Ectodermal cell (in vitro differentiated cells): ENCODE results near the gene MSH2.
"Not testable (repeated sequence)": the region's sequence is repeated elsewhere in the genome, so short reads cannot be mapped to it uniquely, and the experiment has no call there.

Source experiments
- H3K27ac ChIP-seq: 2 replicates; pipeline ENCODE4 v1.7.0; 2013; ENCODE audit warnings: mild to moderate bottlenecking, low read depth, low read length; ENCODE audit not compliant: insufficient read depth, poor library complexity, severe bottlenecking
- H3K27me3 ChIP-seq: 2 replicates; pipeline ENCODE4 v1.7.0; 2013; ENCODE audit warnings: mild to moderate bottlenecking, low read length; ENCODE audit not compliant: insufficient read depth, control insufficient read depth, poor library complexity, severe bottlenecking
- H3K36me3 ChIP-seq: one replicate; pipeline ENCODE4 v1.7.0; 2013; ENCODE audit warnings: low read length; ENCODE audit not compliant: control insufficient read depth, insufficient read depth
- H3K4me1 ChIP-seq: one replicate; pipeline ENCODE4 v1.7.0; 2013; ENCODE audit warnings: low read length; ENCODE audit not compliant: control insufficient read depth, insufficient read depth
- H3K4me3 ChIP-seq: 2 replicates; pipeline ENCODE4 v1.7.0; 2013; ENCODE audit warnings: low read depth, low read length, control low read depth; ENCODE audit not compliant: insufficient read depth
- H3K9me3 ChIP-seq: 2 replicates; pipeline ENCODE4 v1.7.0; 2013; ENCODE audit warnings: mild to moderate bottlenecking, low read length, moderate library complexity; ENCODE audit not compliant: control insufficient read depth
- WGBS, 2 experiments: methylation state at CpG; one replicate each; pipeline ENCODE4 v1.1.7; 2013; ENCODE audit warnings: missing lambda C conversion rate in 2 of 2; 5-methylcytosine and 5-hydroxymethylcytosine counted together

Gene MSH2

DNA sequence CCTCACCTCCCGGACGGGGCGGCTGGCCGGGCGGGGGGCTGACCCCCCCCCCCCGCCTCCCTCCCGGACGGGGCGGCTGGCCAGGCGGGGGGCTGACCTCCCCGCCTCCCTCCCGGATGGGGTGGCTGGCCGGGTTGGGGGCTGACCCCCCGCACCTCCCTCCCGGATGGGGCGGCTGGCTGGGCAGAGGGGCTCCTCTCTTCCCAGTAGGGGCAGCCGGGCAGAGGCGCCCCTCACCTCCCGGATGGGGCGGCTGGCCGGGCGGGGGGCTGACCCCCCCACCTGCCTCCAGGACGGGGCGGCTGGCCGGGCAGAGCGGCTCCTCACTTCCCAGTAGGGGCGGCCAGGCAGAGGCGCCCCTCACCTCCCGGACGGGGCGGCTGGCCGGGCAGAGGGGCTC lies 30.1 kb downstream of the MSH2 start:
- not testable (repeated sequence) for H3K9me3 ChIP-seq, H3K4me1 ChIP-seq, H3K27ac ChIP-seq, H3K4me3 ChIP-seq, H3K27me3 ChIP-seq
- H3K36me3 ChIP-seq = peaks cover 34% of the 10 kb centered on the region
- WGBS, 2 experiments = 97 to 98% methylated on average over 20 to 25 of the region's 32 CpGs

DNA sequence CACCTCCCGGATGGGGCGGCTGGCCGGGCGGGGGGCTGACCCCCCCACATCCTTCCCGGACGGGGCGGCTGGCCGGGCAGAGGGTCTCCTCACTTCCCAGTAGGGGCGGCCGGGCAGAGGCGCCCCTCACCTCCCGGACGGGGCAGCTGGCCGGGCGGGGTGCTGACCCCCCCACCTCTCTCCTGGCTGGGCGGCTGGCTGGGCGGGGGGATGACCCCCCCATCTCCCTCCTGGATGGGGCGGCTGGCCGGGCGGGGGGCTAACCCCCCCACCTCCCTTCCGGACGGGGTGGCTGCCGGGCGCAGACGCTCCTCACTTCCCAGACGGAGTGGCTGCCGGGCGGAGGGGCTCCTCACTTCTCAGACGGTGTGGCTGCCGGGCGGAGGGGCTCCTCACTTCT lies 30.5 kb downstream of the MSH2 start:
- peaks cover 34% of the 10 kb centered on the region for H3K36me3 ChIP-seq
- H3K4me3 ChIP-seq, H3K27me3 ChIP-seq, H3K9me3 ChIP-seq, H3K4me1 ChIP-seq, H3K27ac ChIP-seq: not testable (repeated sequence)
- 83 to 91% methylated on average over 7 to 16 of the region's 31 CpGs for WGBS, 2 experiments

DNA sequence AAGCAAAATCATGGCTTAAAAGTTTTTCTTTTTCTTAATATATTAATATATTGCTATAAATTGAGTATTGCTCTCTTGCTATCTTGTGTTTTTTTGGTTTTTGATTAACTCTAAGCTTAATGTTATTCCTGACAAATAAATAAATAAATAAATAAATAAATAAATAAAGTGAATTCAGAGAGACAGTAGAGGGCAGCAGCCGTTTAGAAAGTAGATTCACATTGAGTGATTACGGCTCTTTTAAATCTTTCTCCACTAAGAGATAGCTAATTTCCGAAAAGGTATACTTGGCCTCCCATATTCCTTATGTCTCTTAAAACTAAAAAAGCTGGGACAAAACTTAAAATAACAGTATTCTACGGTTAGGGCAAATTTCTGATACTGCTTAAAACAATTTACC lies 34.3 kb downstream of the MSH2 start:
- Histone ChIP-seq H3K27ac (no peak overlapping the region), H3K4me3 (no peak overlapping the region), H3K36me3 (peaks cover 9% of the 10 kb centered on the region), H3K27me3 (no peaks in the 10 kb centered on the region), H3K4me1 (no peaks in the 10 kb centered on the region), H3K9me3 (no peaks in the 10 kb centered on the region)
- 90% methylated on average over 4 of the region's 4 CpGs for WGBS, 2 experiments

DNA sequence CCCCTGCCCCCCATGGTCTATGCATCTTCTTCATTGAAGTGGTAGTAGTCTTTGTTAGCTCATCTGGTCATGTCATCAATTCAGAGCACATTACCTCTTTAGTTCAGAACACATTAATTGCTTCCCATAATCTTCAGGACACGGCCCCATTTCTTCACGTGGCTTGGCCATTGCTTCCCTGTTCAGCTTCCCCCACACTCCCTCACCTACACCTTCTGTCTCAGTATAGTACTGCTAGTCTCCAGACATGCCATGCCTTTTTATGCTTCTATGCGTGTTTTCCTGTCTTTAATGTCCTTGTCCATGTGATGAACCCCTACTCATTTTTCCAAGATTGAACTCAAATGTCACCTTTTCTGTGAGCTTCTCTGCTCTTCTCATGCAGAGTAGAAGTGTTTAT lies 35.1 kb downstream of the MSH2 start:
- Histone ChIP-seq H3K4me3 (no peak overlapping the region), H3K27me3 (no peaks in the 10 kb centered on the region), H3K9me3 (no peaks in the 10 kb centered on the region), H3K4me1 (no peaks in the 10 kb centered on the region), H3K36me3 (peaks cover 9% of the 10 kb centered on the region), H3K27ac (no peak overlapping the region)
- WGBS, 2 experiments = 94 to 96% methylated on average over 3 of the region's 3 CpGs

DNA sequence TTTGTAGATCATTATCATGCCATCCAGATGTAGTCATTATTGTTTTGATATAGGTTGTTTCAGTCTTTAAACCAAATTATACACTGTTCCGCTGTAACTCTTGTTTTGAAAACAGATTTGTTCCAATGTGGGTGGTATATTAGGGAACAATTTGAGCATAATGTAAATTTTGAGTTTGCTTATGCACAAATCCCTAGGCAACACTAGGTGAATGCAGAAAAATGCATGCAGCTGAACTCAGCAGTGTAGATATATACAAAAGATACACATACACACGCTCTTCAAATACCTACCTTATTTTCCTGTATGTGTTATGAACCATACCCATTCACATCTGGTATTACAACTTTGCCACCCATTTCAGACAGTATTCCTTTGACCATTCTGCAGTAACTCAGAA lies 35.8 kb downstream of the MSH2 start:
- H3K4me3 ChIP-seq = no peak overlapping the region
- 93 to 98% methylated on average over 2 of the region's 2 CpGs for WGBS, 2 experiments
- H3K27me3 ChIP-seq = no peaks in the 10 kb centered on the region
- H3K36me3 ChIP-seq = peaks cover 9% of the 10 kb centered on the region
- H3K9me3 ChIP-seq = no peaks in the 10 kb centered on the region
- no peak overlapping the region for H3K27ac ChIP-seq
- H3K4me1 ChIP-seq = no peaks in the 10 kb centered on the region

DNA sequence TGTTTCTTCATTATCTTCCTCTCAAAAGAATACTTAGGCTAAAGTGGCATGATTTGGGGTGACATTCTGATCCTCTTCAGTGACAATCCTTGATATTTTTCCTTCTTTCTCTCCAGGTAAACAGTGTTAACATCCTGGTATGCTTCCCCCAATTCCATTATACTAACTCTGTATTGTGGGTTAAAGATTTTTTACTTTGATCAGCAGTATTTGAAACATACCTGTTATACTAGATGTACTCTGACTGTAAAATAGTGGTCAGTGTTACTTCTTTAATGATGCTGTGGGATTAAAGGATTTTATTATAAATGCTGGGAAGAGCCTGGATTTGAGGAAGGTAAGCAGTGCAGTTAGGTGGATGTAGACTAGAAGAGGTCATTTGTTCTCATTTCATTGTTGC lies 48.8 kb downstream of the MSH2 start:
- Histone ChIP-seq H3K9me3 (no peaks in the 10 kb centered on the region), H3K4me1 (no peaks in the 10 kb centered on the region), H3K27ac (no peak overlapping the region), H3K4me3 (no peak overlapping the region), H3K36me3 (no peaks in the 10 kb centered on the region), H3K27me3 (no peaks in the 10 kb centered on the region)

DNA sequence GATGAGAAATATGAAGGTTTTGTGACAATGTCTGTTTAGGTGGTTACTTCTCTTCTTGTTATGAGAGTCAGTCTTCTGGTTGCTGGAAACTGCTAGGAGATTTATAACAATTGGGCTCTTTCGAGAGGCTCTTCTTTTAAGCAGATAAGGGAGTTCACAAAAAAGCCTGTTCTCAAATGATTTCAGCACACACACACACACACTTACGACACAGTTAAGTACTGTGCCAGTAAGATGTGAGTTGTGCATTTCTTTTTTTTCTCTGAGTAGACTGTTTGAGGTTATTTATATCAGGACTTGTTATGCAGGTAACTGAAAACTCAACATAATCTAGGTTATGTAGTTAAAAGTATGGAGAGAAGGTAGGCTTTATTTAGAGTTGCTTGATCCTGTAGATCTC lies 49.8 kb downstream of the MSH2 start:
- Histone ChIP-seq H3K36me3 (no peaks in the 10 kb centered on the region), H3K4me3 (no peak overlapping the region), H3K4me1 (no peaks in the 10 kb centered on the region), H3K27me3 (no peaks in the 10 kb centered on the region), H3K9me3 (no peaks in the 10 kb centered on the region), H3K27ac (no peak overlapping the region)
- WGBS, 2 experiments = 88 to 100% methylated on average over 1 of the region's 2 CpGs

DNA sequence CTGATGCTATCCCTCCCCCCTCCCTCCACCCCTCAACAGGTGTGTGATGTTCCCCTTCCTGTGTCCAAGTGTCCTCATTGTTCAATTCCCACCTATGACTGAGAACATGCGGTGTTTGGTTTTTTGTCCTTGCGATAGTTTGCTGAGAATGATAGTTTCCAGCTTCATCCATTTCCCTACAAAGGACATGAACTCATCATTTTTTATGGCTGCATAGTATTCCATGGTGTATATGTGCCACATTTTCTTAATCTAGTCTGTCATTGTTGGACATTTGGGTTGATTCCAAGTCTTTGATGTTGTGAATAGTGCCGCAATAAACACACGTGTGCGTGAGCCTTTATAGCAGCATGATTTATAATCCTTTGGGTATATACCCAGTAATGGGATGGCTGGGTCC lies 51.9 kb downstream of the MSH2 start:
- not testable (repeated sequence) for H3K9me3 ChIP-seq, H3K4me3 ChIP-seq, H3K4me1 ChIP-seq, H3K36me3 ChIP-seq, H3K27ac ChIP-seq, H3K27me3 ChIP-seq
- 97 to 98% methylated on average over 4 of the region's 5 CpGs for WGBS, 2 experiments

DNA sequence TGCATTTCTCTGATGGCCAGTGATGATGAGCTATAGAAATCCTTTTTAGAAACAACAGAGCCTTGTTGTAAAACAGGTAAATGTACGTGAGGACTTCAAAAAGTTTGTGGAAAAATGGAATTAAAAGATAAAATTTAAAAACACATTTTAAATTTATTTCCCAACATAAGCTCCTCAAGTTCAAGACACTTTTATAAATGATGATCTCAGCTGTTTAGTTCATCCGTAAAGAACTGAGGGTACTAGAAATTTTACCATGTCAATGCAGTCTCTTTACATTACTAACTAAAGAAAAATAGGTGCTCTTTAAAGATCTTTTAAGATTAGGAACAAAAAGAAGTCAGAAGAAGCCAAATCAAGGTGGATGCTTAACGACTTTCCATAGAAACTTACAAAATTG lies 52.5 kb downstream of the MSH2 start:
- Histone ChIP-seq H3K9me3 (no peaks in the 10 kb centered on the region), H3K27me3 (no peaks in the 10 kb centered on the region), H3K36me3 (no peaks in the 10 kb centered on the region), H3K4me3 (no peak overlapping the region), H3K27ac (no peak overlapping the region), H3K4me1 (no peaks in the 10 kb centered on the region)
- WGBS, 2 experiments = 90 to 96% methylated on average over 1 to 3 of the region's 3 CpGs

DNA sequence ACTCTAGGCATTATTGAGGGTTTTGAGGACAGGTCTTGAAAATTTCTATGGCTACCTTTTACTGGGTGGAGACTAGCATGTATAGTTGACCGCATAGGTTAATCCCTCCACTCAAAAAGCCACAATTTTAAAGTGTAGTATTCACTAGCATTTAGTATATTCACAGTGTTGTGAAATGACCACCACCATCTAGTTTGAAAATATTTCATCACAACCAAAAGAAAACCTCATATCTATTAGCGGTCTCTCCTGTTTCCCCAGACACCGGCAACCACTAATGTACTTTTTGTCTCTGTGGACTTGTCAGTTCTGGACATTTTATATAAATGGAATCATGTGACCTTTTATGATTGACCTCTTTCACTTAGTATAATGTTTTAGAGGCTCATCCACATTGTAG lies 53.9 kb downstream of the MSH2 start:
- H3K4me1 ChIP-seq = no peaks in the 10 kb centered on the region
- WGBS, 2 experiments = 95 to 100% methylated on average over 2 to 3 of the region's 3 CpGs
- H3K36me3 ChIP-seq = no peaks in the 10 kb centered on the region
- no peaks in the 10 kb centered on the region for H3K27me3 ChIP-seq
- H3K9me3 ChIP-seq = no peaks in the 10 kb centered on the region
- no peak overlapping the region for H3K4me3 ChIP-seq
- H3K27ac ChIP-seq = no peak overlapping the region

DNA sequence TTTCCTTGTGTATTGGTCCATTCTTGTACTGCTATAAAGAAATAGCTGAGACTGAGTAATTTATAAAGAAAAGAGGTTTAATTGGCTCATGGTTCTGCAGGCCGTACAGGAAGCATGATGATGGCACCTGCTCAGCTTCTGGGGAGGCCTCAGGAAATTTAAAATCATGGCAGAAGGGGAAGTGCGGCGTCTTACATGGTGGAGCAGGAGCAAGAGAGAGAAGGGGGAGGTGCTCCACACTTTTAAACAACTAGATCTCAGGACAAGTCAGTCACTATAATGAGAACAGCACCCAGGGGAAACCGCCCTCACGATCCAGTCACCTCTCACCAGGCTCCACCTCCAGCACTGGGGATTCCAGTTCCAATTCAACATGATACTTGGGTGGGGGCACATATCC lies 54.3 kb downstream of the MSH2 start:
- Histone ChIP-seq H3K27ac (no peak overlapping the region), H3K4me3 (no peak overlapping the region), H3K9me3 (no peaks in the 10 kb centered on the region), H3K36me3 (no peaks in the 10 kb centered on the region), H3K27me3 (no peaks in the 10 kb centered on the region), H3K4me1 (no peaks in the 10 kb centered on the region)
- WGBS, 2 experiments = 91 to 99% methylated on average over 5 of the region's 5 CpGs
